ENCODE measurements around the gene KCNJ15. TPM values are rescaled to one million over a fixed set of nuclear protein-coding genes. Genes with fewer than 3 reads are reported as not detected.

The KCNJ15 gene
- total and polyA plus RNA-seq, 2 experiments from 2014 or later: not detected

DNA sequence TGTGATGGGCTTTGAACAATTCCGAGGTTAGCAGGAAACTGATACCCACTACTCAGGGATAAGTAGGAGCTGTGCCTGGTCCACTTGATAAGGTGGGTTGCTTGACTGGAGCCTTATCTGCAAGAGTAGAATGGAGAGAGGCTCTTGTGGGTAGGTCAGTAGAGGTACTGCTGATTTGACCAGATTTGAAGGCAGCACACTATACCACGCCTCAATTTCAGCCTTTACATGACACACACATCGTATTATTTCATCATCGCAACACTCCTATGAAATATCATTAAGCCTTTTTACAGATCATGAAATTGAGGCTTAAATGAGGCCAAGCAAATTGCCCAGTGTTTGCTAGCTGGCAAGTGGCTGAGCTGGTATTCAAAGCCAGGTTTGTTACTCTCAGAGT, 69.6 kb downstream of the KCNJ15 start:
- H3K27ac ChIP-seq (ENCODE audit: low read depth): no peak overlapping the region
- ATAC-seq (no peak), DNase-seq (ENCODE audit: low spot score) (no peak)
- H3K27me3 ChIP-seq (ENCODE audit: insufficient read depth): no peaks in the 10 kb centered on the region
- H2AFZ ChIP-seq: no peak overlapping the region
- no peaks in the 10 kb centered on the region; the same call in 1 of the 2 replicates for H3K36me3 ChIP-seq (ENCODE audit: insufficient read depth)
- no peak overlapping the region for H3K4me2 ChIP-seq
- H3K4me3 ChIP-seq: no peak overlapping the region
- peaks cover 35% of the 10 kb centered on the region for H3K9me2 ChIP-seq (ENCODE audit: insufficient read depth)
- Mint-ChIP-seq H3K4me1 (peaks cover 27% of the 10 kb centered on the region), H3K27me3 (ENCODE audit: insufficient read depth, low read depth, poor library complexity) (peaks cover 2% of the 10 kb centered on the region), H3K27ac (no peak overlapping the region), H3K9me3 (no peaks in the 10 kb centered on the region; the same call in 1 of the 3 replicates), H3K36me3 (ENCODE audit: low read depth) (no peaks in the 10 kb centered on the region), H3K4me3 (no peak overlapping the region)
- H3F3A ChIP-seq (replicated peaks; ENCODE audit: low read depth): no peaks in the 10 kb centered on the region
- H4K20me1 ChIP-seq (replicated peaks; ENCODE audit: insufficient read depth): no peaks in the 10 kb centered on the region
- H3K4me1 ChIP-seq (ENCODE audit: insufficient read depth): peaks cover 24% of the 10 kb centered on the region
- H3K79me2 ChIP-seq (replicated peaks; ENCODE audit: insufficient read depth): no peaks in the 10 kb centered on the region
- TF ChIP-seq NANOG (IDR thresholded peaks at IDR 0.05; ENCODE audit: borderline replicate concordance) (no peak), CREB1 (CRISPR knock-in tag; IDR thresholded peaks at IDR 0.05; ENCODE audit: low read depth) (no peak), STAT1 (IDR thresholded peaks at IDR 0.05; ENCODE audit: unreplicated experiment) (no peak), ZNF114 (CRISPR knock-in tag; IDR thresholded peaks at IDR 0.05) (no peak)
- TF ChIP-seq, protein P1, sequence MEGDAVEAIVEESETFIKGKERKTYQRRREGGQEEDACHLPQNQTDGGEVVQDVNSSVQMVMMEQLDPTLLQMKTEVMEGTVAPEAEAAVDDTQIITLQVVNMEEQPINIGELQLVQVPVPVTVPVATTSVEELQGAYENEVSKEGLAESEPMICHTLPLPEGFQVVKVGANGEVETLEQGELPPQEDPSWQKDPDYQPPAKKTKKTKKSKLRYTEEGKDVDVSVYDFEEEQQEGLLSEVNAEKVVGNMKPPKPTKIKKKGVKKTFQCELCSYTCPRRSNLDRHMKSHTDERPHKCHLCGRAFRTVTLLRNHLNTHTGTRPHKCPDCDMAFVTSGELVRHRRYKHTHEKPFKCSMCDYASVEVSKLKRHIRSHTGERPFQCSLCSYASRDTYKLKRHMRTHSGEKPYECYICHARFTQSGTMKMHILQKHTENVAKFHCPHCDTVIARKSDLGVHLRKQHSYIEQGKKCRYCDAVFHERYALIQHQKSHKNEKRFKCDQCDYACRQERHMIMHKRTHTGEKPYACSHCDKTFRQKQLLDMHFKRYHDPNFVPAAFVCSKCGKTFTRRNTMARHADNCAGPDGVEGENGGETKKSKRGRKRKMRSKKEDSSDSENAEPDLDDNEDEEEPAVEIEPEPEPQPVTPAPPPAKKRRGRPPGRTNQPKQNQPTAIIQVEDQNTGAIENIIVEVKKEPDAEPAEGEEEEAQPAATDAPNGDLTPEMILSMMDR (conservative IDR thresholded peaks at IDR 0.05; ENCODE audit: low read depth in 2 of 2): no peak

DNA sequence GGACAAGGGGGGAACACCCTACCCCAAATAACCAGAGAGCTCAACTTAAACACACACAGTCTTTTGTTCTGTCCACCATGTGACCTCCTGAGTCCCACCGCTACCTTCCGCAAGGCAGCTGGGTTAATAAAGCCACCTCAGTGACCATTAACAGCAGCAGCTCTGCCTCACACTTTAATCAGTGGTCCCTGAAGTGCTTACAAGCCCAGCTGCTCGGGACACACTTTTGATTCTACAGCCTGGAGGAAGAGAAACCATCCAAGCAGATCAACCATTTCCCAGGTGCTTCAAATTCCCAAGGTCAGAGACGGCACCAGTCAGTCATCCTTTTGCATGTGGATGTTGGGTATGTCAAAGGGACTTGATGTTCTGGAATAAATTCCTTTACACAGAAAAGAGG, 70.1 kb downstream of the KCNJ15 start:
- H3K27ac ChIP-seq (ENCODE audit: low read depth): no peak overlapping the region
- H3K36me3 ChIP-seq (ENCODE audit: insufficient read depth): no peaks in the 10 kb centered on the region; the same call in 1 of the 2 replicates
- H2AFZ ChIP-seq: no peak overlapping the region; the same call in 1 of the 2 replicates
- no peaks in the 10 kb centered on the region for H3K27me3 ChIP-seq (ENCODE audit: insufficient read depth)
- ATAC-seq (no peak), DNase-seq (ENCODE audit: low spot score) (no peak)
- no peaks in the 10 kb centered on the region for H4K20me1 ChIP-seq (replicated peaks; ENCODE audit: insufficient read depth)
- no peaks in the 10 kb centered on the region for H3K79me2 ChIP-seq (replicated peaks; ENCODE audit: insufficient read depth)
- no peaks in the 10 kb centered on the region for H3K36me3 Mint-ChIP-seq (ENCODE audit: low read depth)
- no peaks in the 10 kb centered on the region; the same call in none of the 3 replicates for H3K9me3 Mint-ChIP-seq
- no peak overlapping the region for H3K4me2 ChIP-seq
- no peaks in the 10 kb centered on the region for H3F3A ChIP-seq (replicated peaks; ENCODE audit: low read depth)
- H3K9me2 ChIP-seq (ENCODE audit: insufficient read depth): peaks cover 39% of the 10 kb centered on the region
- H3K4me1 ChIP-seq (ENCODE audit: insufficient read depth): peaks cover 24% of the 10 kb centered on the region
- H3K4me3 Mint-ChIP-seq: no peak overlapping the region
- H3K4me1 Mint-ChIP-seq: peaks cover 27% of the 10 kb centered on the region
- H3K27me3 Mint-ChIP-seq (ENCODE audit: insufficient read depth, low read depth, poor library complexity): peaks cover 2% of the 10 kb centered on the region
- no peak overlapping the region for H3K4me3 ChIP-seq
- H3K27ac Mint-ChIP-seq: no peak overlapping the region
- TF ChIP-seq, protein P2, sequence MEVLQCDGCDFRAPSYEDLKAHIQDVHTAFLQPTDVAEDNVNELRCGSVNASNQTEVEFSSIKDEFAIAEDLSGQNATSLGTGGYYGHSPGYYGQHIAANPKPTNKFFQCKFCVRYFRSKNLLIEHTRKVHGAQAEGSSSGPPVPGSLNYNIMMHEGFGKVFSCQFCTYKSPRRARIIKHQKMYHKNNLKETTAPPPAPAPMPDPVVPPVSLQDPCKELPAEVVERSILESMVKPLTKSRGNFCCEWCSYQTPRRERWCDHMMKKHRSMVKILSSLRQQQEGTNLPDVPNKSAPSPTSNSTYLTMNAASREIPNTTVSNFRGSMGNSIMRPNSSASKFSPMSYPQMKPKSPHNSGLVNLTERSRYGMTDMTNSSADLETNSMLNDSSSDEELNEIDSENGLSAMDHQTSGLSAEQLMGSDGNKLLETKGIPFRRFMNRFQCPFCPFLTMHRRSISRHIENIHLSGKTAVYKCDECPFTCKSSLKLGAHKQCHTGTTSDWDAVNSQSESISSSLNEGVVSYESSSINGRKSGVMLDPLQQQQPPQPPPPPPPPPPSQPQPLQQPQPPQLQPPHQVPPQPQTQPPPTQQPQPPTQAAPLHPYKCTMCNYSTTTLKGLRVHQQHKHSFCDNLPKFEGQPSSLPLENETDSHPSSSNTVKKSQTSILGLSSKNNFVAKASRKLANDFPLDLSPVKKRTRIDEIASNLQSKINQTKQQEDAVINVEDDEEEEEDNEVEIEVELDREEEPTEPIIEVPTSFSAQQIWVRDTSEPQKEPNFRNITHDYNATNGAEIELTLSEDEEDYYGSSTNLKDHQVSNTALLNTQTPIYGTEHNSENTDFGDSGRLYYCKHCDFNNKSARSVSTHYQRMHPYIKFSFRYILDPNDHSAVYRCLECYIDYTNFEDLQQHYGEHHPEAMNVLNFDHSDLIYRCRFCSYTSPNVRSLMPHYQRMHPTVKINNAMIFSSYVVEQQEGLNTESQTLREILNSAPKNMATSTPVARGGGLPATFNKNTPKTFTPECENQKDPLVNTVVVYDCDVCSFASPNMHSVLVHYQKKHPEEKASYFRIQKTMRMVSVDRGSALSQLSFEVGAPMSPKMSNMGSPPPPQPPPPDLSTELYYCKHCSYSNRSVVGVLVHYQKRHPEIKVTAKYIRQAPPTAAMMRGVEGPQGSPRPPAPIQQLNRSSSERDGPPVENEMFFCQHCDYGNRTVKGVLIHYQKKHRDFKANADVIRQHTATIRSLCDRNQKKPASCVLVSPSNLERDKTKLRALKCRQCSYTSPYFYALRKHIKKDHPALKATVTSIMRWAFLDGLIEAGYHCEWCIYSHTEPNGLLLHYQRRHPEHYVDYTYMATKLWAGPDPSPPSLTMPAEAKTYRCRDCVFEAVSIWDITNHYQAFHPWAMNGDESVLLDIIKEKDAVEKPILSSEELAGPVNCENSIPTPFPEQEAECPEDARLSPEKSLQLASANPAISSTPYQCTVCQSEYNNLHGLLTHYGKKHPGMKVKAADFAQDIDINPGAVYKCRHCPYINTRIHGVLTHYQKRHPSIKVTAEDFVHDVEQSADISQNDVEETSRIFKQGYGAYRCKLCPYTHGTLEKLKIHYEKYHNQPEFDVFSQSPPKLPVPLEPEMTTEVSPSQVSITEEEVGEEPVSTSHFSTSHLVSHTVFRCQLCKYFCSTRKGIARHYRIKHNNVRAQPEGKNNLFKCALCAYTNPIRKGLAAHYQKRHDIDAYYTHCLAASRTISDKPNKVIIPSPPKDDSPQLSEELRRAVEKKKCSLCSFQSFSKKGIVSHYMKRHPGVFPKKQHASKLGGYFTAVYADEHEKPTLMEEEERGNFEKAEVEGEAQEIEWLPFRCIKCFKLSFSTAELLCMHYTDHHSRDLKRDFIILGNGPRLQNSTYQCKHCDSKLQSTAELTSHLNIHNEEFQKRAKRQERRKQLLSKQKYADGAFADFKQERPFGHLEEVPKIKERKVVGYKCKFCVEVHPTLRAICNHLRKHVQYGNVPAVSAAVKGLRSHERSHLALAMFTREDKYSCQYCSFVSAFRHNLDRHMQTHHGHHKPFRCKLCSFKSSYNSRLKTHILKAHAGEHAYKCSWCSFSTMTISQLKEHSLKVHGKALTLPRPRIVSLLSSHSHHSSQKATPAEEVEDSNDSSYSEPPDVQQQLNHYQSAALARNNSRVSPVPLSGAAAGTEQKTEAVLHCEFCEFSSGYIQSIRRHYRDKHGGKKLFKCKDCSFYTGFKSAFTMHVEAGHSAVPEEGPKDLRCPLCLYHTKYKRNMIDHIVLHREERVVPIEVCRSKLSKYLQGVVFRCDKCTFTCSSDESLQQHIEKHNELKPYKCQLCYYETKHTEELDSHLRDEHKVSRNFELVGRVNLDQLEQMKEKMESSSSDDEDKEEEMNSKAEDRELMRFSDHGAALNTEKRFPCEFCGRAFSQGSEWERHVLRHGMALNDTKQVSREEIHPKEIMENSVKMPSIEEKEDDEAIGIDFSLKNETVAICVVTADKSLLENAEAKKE (CRISPR knock-in tag; IDR thresholded peaks at IDR 0.05): no peak
- no peak for TF ChIP-seq JUNB (IDR thresholded peaks at IDR 0.05; ENCODE audit: unreplicated experiment)
- no peak for TF ChIP-seq CREB1 (CRISPR knock-in tag; IDR thresholded peaks at IDR 0.05; ENCODE audit: low read depth)
- no peak for TF ChIP-seq EZH2 (IDR thresholded peaks at IDR 0.05; ENCODE audit: low read depth, unreplicated experiment)
- TF ChIP-seq NANOG (IDR thresholded peaks at IDR 0.05; ENCODE audit: borderline replicate concordance): no peak
- no peak for TF ChIP-seq POLR2AphosphoS5 (IDR thresholded peaks at IDR 0.05; ENCODE audit: low read depth)
- no peak for TF ChIP-seq EZH2phosphoT487 (IDR thresholded peaks at IDR 0.05; ENCODE audit: unreplicated experiment)
- TF ChIP-seq, protein P1 (conservative IDR thresholded peaks at IDR 0.05; ENCODE audit: low read depth in 2 of 2): no peak
- no peak for TF ChIP-seq ZNF114 (CRISPR knock-in tag; IDR thresholded peaks at IDR 0.05)
- no peak for TF ChIP-seq STAT1 (IDR thresholded peaks at IDR 0.05; ENCODE audit: unreplicated experiment)

Data from GM23338 (cell line).